SU-DHL-6 (cell line): ENCODE measurements around the gene DYNLT5.

Source experiments
- H2AFZ ChIP-seq: fragments of 200-600 bp; sonication (generic); 2 replicates; pipeline ENCODE4 v1.6.1; 2014; ENCODE audit warnings: low read depth, mild to moderate bottlenecking, moderate library complexity, mixed read lengths, antibody characterized with exemption, low read length; ENCODE audit not compliant: severe bottlenecking
- H3F3A ChIP-seq: fragments of 200-600 bp; shearing (Covaris generic); 2 replicates; pipeline ENCODE4 v1.6.0; 2016; ENCODE audit warnings: antibody characterized with exemption, mild to moderate bottlenecking; ENCODE audit not compliant: insufficient read depth
- H3K27ac ChIP-seq: fragments of 200-600 bp; sonication (generic); 2 replicates; pipeline ENCODE4 v1.5.1; 2016; ENCODE audit warnings: low read depth, mild to moderate bottlenecking, low read length, moderate library complexity, mixed read lengths
- H3K27me3 ChIP-seq: fragments of 200-600 bp; sonication (generic), shearing (Covaris generic); 2 replicates; pipeline ENCODE4 v1.6.0; 2014; ENCODE audit warnings: mild to moderate bottlenecking, low read length
- H3K36me3 ChIP-seq: fragments of 200-600 bp; sonication (generic); 2 replicates; pipeline ENCODE4 v1.6.1; 2014; ENCODE audit warnings: mild to moderate bottlenecking, low read length, mixed read lengths
- H3K4me2 ChIP-seq: fragments of 300-600, 200-600 bp; shearing (Covaris generic), sonication (generic); 2 replicates; pipeline ENCODE4 v1.6.0; 2014; ENCODE audit warnings: low read length, low read depth, mild to moderate bottlenecking; ENCODE audit not compliant: poor library complexity, severe bottlenecking
- H3K4me3 ChIP-seq: fragments of 200-600 bp; sonication (generic); 2 replicates; pipeline ENCODE4 v1.5.1; 2014; ENCODE audit warnings: antibody characterized with exemption, low read length, mild to moderate bottlenecking, mixed read lengths; ENCODE audit not compliant: insufficient read depth, poor library complexity, severe bottlenecking
- H3K79me2 ChIP-seq: fragments of 200-600 bp; sonication (generic); 2 replicates; pipeline ENCODE4 v1.6.1; 2014; ENCODE audit warnings: mild to moderate bottlenecking, low read length, moderate library complexity; ENCODE audit not compliant: insufficient read depth
- H3K9ac ChIP-seq: fragments of 200-600 bp; sonication (generic); 2 replicates; pipeline ENCODE4 v1.7.0; 2014; ENCODE audit warnings: mild to moderate bottlenecking, low read length
- H3K9me2 ChIP-seq: fragments of 200-600 bp; sonication (generic); replicated peaks from 2 replicates; pipeline ENCODE4 v1.6.1; 2014; ENCODE audit warnings: low read length; ENCODE audit not compliant: insufficient read depth
- H3K9me3 ChIP-seq: fragments of 200-600 bp; sonication (generic); 2 replicates; pipeline ENCODE4 v1.6.1; 2014; ENCODE audit warnings: low read length, mixed read lengths; ENCODE audit not compliant: insufficient read depth
- H4K20me1 ChIP-seq: fragments of 200-600 bp; sonication (generic); 2 replicates; pipeline ENCODE4 v1.6.1; 2014; ENCODE audit warnings: low read depth, mild to moderate bottlenecking, antibody characterized with exemption, low read length, moderate library complexity, mixed read lengths
- CTCF ChIP-seq: fragments of 200-600 bp; sonication (generic); IDR thresholded peaks from one replicate; pipeline ENCODE4 v1.5.1; 2017; ENCODE audit warnings: antibody characterized with exemption, mild to moderate bottlenecking, low read length, moderate library complexity; ENCODE audit not compliant: insufficient read depth, poor library complexity, severe bottlenecking
- EZH2phosphoT487 ChIP-seq: fragments of 200-600 bp; sonication (generic), shearing (Covaris generic); conservative IDR thresholded peaks from 2 replicates; pipeline ENCODE4 v1.6.1; 2018; ENCODE audit warnings: mild to moderate bottlenecking, antibody characterized with exemption, low read length, moderate library complexity, mixed read lengths

The DYNLT5 gene

GRCh38 chr1:66729523-66729922, 22.7 kb upstream of the DYNLT5 start:
- Histone ChIP-seq H3K36me3 (no peaks in the 10 kb centered on the region), H4K20me1 (no peaks in the 10 kb centered on the region), H3K9me2 (no peaks in the 10 kb centered on the region), H3K4me2 (no peak overlapping the region), H3F3A (no peaks in the 10 kb centered on the region), H3K27me3 (no peaks in the 10 kb centered on the region), H3K9me3 (no peaks in the 10 kb centered on the region), H2AFZ (no peak overlapping the region), H3K79me2 (no peaks in the 10 kb centered on the region), H3K9ac (no peak overlapping the region), H3K27ac (no peak overlapping the region), H3K4me3 (no peak overlapping the region)
- TF ChIP-seq EZH2phosphoT487 = no peak
- TF ChIP-seq CTCF = no peak

GRCh38 chr1:66730462-66730861, 21.8 kb upstream of the DYNLT5 start:
- Histone ChIP-seq H3K4me2 (no peak overlapping the region), H3K27me3 (no peaks in the 10 kb centered on the region), H2AFZ (no peak overlapping the region), H3F3A (no peaks in the 10 kb centered on the region), H3K36me3 (no peaks in the 10 kb centered on the region), H3K9ac (no peak overlapping the region), H3K27ac (no peak overlapping the region), H3K9me3 (no peaks in the 10 kb centered on the region), H4K20me1 (no peaks in the 10 kb centered on the region), H3K4me3 (no peak overlapping the region), H3K79me2 (no peaks in the 10 kb centered on the region), H3K9me2 (no peaks in the 10 kb centered on the region)
- no peak for TF ChIP-seq EZH2phosphoT487

- H3F3A ChIP-seq = no peaks in the 10 kb centered on the region
- H3K27ac ChIP-seq = no peak overlapping the region
- no peaks in the 10 kb centered on the region for H3K79me2 ChIP-seq
- H3K36me3 ChIP-seq = no peaks in the 10 kb centered on the region
- no peaks in the 10 kb centered on the region for H3K9me3 ChIP-seq
- H3K27me3 ChIP-seq = no peaks in the 10 kb centered on the region
- no peak overlapping the region for H2AFZ ChIP-seq
- H3K9me2 ChIP-seq = no peaks in the 10 kb centered on the region
- no peaks in the 10 kb centered on the region for H4K20me1 ChIP-seq
- H3K9ac ChIP-seq = no peak overlapping the region
- TF ChIP-seq EZH2phosphoT487 (no peak), CTCF (no peak)
- H3K4me3 ChIP-seq = no peak overlapping the region
- H3K4me2 ChIP-seq = no peak overlapping the region
Observed at GRCh38 chr1:66731170-66731865, 20.9 kb upstream of the DYNLT5 start.

- no peaks in the 10 kb centered on the region for H4K20me1 ChIP-seq
- H3K4me2 ChIP-seq = no peak overlapping the region
- H3K27me3 ChIP-seq = no peaks in the 10 kb centered on the region
- H2AFZ ChIP-seq = no peak overlapping the region
- no peaks in the 10 kb centered on the region for H3K79me2 ChIP-seq
- no peaks in the 10 kb centered on the region for H3K9me2 ChIP-seq
- H3K27ac ChIP-seq = no peak overlapping the region
- no peaks in the 10 kb centered on the region for H3K36me3 ChIP-seq
- H3K4me3 ChIP-seq = no peak overlapping the region
- H3F3A ChIP-seq = no peaks in the 10 kb centered on the region
- H3K9ac ChIP-seq = no peak overlapping the region
- H3K9me3 ChIP-seq = no peaks in the 10 kb centered on the region
- TF ChIP-seq EZH2phosphoT487 (no peak), CTCF (no peak)
Observed at GRCh38 chr1:66732407-66733166, 19.7 kb upstream of the DYNLT5 start.
